NOMO-1 treated with DMSO at 0.1 percent for 48 hours (cell line): ENCODE measurements around the gene METTL15.
A peak's percentile ranks its signal among the peaks of the same experiment; 100 is the strongest.
"Not testable (repeated sequence)": the region's sequence is repeated elsewhere in the genome, so short reads cannot be mapped to it uniquely, and the experiment has no call there.

ENCODE experiments used
- DNase-seq: peaks from one replicate; lab custom pipeline; 2025; ENCODE audit not compliant: unreplicated experiment; lab: John Stamatoyannopoulos, UW

The METTL15 gene

GRCh38 chr11:28284196-28284595, 176.0 kb downstream of the METTL15 start:
- DNase-seq, result no peak

GRCh38 chr11:28289444-28289843, 181.3 kb downstream of the METTL15 start:
- no peak for DNase-seq

GRCh38 chr11:28290995-28291394, 182.8 kb downstream of the METTL15 start:
- DNase-seq, result not testable (repeated sequence)

GRCh38 chr11:28296426-28296825, 188.2 kb downstream of the METTL15 start:
- DNase-seq, result no peak

- no peak for DNase-seq
Measured at GRCh38 chr11:28298209-28298608, 190.0 kb downstream of the METTL15 start.

GRCh38 chr11:28303477-28304191, 195.4 kb downstream of the METTL15 start:
- DNase-seq, result no peak

- DNase-seq, result no peak
Measured at GRCh38 chr11:28315440-28315839, 207.3 kb downstream of the METTL15 start.

GRCh38 chr11:28318871-28319270, 210.7 kb downstream of the METTL15 start:
- no peak for DNase-seq

GRCh38 chr11:28323621-28324020, 215.4 kb downstream of the METTL15 start:
- DNase-seq, result no peak

GRCh38 chr11:28332393-28332792, 224.2 kb downstream of the METTL15 start:
- DNase-seq, result not testable (repeated sequence)

GRCh38 chr11:28337701-28338100, 229.5 kb downstream of the METTL15 start:
- DNase-seq, result no peak

- DNase-seq, result no peak
Measured at GRCh38 chr11:28338371-28338770, 230.2 kb downstream of the METTL15 start.

GRCh38 chr11:28339488-28339887, 231.3 kb downstream of the METTL15 start:
- no peak for DNase-seq

- DNase-seq, result no peak
Measured at GRCh38 chr11:28342716-28343115, 234.5 kb downstream of the METTL15 start.

GRCh38 chr11:28343304-28344233, 235.4 kb downstream of the METTL15 start:
- peak; percentile 30 for DNase-seq

GRCh38 chr11:28346209-28346608, 238.0 kb downstream of the METTL15 start:
- no peak for DNase-seq

GRCh38 chr11:28346721-28347120, 238.5 kb downstream of the METTL15 start:
- no peak for DNase-seq

- no peak for DNase-seq
Measured at GRCh38 chr11:28347371-28347770, 239.2 kb downstream of the METTL15 start.

- no peak for DNase-seq
Measured at GRCh38 chr11:28350216-28350615, 242.0 kb downstream of the METTL15 start.

GRCh38 chr11:28353991-28354390, 245.8 kb downstream of the METTL15 start:
- no peak for DNase-seq

GRCh38 chr11:28366549-28367346, 258.6 kb downstream of the METTL15 start:
- no peak for DNase-seq
